ENCODE data around the gene CADPS2.
"Not testable (repeated sequence)": the region's sequence is repeated elsewhere in the genome, so short reads cannot be mapped to it uniquely, and the experiment has no call there.

Gene CADPS2

GRCh38 chr7:122652876-122653275 is 233.4 kb downstream of the CADPS2 start:
- no peak for DNase-seq (ENCODE audit: low spot score in 2 of 2)
- Mint-ChIP-seq H3K36me3 (no peaks in the 10 kb centered on the region), H3K4me1 (no peaks in the 10 kb centered on the region), H3K9me3 (peaks cover 6% of the 10 kb centered on the region), H3K27ac (no peak overlapping the region), H3K4me3 (no peak overlapping the region)
- ATAC-seq, result no peak

GRCh38 chr7:122651451-122651850 is 234.8 kb downstream of the CADPS2 start:
- no peak for DNase-seq (ENCODE audit: low spot score in 2 of 2)
- Mint-ChIP-seq H3K36me3 (no peaks in the 10 kb centered on the region), H3K9me3 (peaks cover 15% of the 10 kb centered on the region), H3K27ac (no peak overlapping the region), H3K4me3 (no peak overlapping the region), H3K4me1 (no peaks in the 10 kb centered on the region)
- ATAC-seq, result no peak

GRCh38 chr7:122643250-122643649 is 243.0 kb downstream of the CADPS2 start:
- Mint-ChIP-seq H3K4me3 (no peak overlapping the region), H3K9me3 (peaks cover 25% of the 10 kb centered on the region)

GRCh38 chr7:122638459-122638858 is 247.8 kb downstream of the CADPS2 start:
- Mint-ChIP-seq H3K27ac (no peak overlapping the region), H3K36me3 (no peaks in the 10 kb centered on the region), H3K9me3 (peaks cover 24% of the 10 kb centered on the region), H3K4me1 (no peaks in the 10 kb centered on the region), H3K4me3 (no peak overlapping the region)
- DNase-seq (ENCODE audit: low spot score in 2 of 2), result no peak
- ATAC-seq, result no peak

More at GRCh38 chr7:122643250-122643649, 243.0 kb downstream of the CADPS2 start:
- DNase-seq (ENCODE audit: low spot score in 2 of 2) (no peak), ATAC-seq (no peak)
- Mint-ChIP-seq H3K27ac (no peak overlapping the region), H3K36me3 (no peaks in the 10 kb centered on the region), H3K4me1 (no peaks in the 10 kb centered on the region)

- H3K4me3 Mint-ChIP-seq, result no peak overlapping the region
- H3K4me1 Mint-ChIP-seq, result no peaks in the 10 kb centered on the region
- DNase-seq (ENCODE audit: low spot score in 2 of 2) (no peak), ATAC-seq (no peak)
- peaks cover 30% of the 10 kb centered on the region for H3K9me3 Mint-ChIP-seq
- H3K36me3 Mint-ChIP-seq, result no peaks in the 10 kb centered on the region
- H3K27ac Mint-ChIP-seq, result no peak overlapping the region
These were observed 248.5 kb downstream of the CADPS2 start for GRCh38 chr7:122637784-122638183.

- not testable (repeated sequence) for H3K27ac Mint-ChIP-seq; ATAC-seq; DNase-seq (ENCODE audit: low spot score in 2 of 2); H3K36me3 Mint-ChIP-seq; H3K4me1 Mint-ChIP-seq; H3K4me3 Mint-ChIP-seq
- H3K9me3 Mint-ChIP-seq, result peaks cover 32% of the 10 kb centered on the region
These were observed 250.8 kb downstream of the CADPS2 start for GRCh38 chr7:122635481-122635880.

GRCh38 chr7:122633472-122633871 is 252.8 kb downstream of the CADPS2 start:
- Mint-ChIP-seq H3K9me3 (peaks cover 25% of the 10 kb centered on the region), H3K36me3 (no peaks in the 10 kb centered on the region), H3K27ac (no peak overlapping the region), H3K4me1 (no peaks in the 10 kb centered on the region), H3K4me3 (no peak overlapping the region)
- DNase-seq (ENCODE audit: low spot score in 2 of 2), result no peak
- no peak for ATAC-seq

- H3K4me3 Mint-ChIP-seq, result no peak overlapping the region
- H3K27ac Mint-ChIP-seq, result no peak overlapping the region
- H3K36me3 Mint-ChIP-seq, result no peaks in the 10 kb centered on the region
- DNase-seq (ENCODE audit: low spot score in 2 of 2) (no peak), ATAC-seq (no peak)
- no peaks in the 10 kb centered on the region for H3K4me1 Mint-ChIP-seq
- H3K9me3 Mint-ChIP-seq, result peaks cover 30% of the 10 kb centered on the region
These were observed 254.0 kb downstream of the CADPS2 start for GRCh38 chr7:122632238-122632637.

- no peaks in the 10 kb centered on the region for H3K4me1 Mint-ChIP-seq
- H3K36me3 Mint-ChIP-seq, result no peaks in the 10 kb centered on the region
- peaks cover 23% of the 10 kb centered on the region for H3K9me3 Mint-ChIP-seq
- DNase-seq (ENCODE audit: low spot score in 2 of 2), result no peak
- no peak overlapping the region for H3K27ac Mint-ChIP-seq
- ATAC-seq, result no peak
- H3K4me3 Mint-ChIP-seq, result no peak overlapping the region
These were observed 256.8 kb downstream of the CADPS2 start for GRCh38 chr7:122629412-122629953.

- H3K27ac Mint-ChIP-seq, result no peak overlapping the region
- ATAC-seq, result no peak
- H3K9me3 Mint-ChIP-seq, result peaks cover 25% of the 10 kb centered on the region
- no peaks in the 10 kb centered on the region for H3K36me3 Mint-ChIP-seq
- H3K4me3 Mint-ChIP-seq, result no peak overlapping the region
- DNase-seq (ENCODE audit: low spot score in 2 of 2), result no peak
- no peaks in the 10 kb centered on the region for H3K4me1 Mint-ChIP-seq
These were observed 257.4 kb downstream of the CADPS2 start for GRCh38 chr7:122628651-122629411.

- Mint-ChIP-seq H3K4me1 (no peaks in the 10 kb centered on the region), H3K4me3 (no peak overlapping the region), H3K36me3 (no peaks in the 10 kb centered on the region), H3K27ac (no peak overlapping the region), H3K9me3 (peaks cover 17% of the 10 kb centered on the region)
- DNase-seq (ENCODE audit: low spot score in 2 of 2) (no peak), ATAC-seq (no peak)
These were observed 259.5 kb downstream of the CADPS2 start for GRCh38 chr7:122626785-122627184.

GRCh38 chr7:122622682-122623081 is 263.6 kb downstream of the CADPS2 start:
- H3K4me1 Mint-ChIP-seq, result no peaks in the 10 kb centered on the region
- H3K27ac Mint-ChIP-seq, result no peak overlapping the region
- H3K9me3 Mint-ChIP-seq, result peaks cover 8% of the 10 kb centered on the region
- no peaks in the 10 kb centered on the region for H3K36me3 Mint-ChIP-seq
- ATAC-seq (no peak), DNase-seq (ENCODE audit: low spot score in 2 of 2) (no peak)
- H3K4me3 Mint-ChIP-seq, result no peak overlapping the region

GRCh38 chr7:122619664-122620063 is 266.6 kb downstream of the CADPS2 start:
- no peaks in the 10 kb centered on the region for H3K36me3 Mint-ChIP-seq
- DNase-seq (ENCODE audit: low spot score in 2 of 2), result no peak
- ATAC-seq, result no peak
- peaks cover 3% of the 10 kb centered on the region for H3K9me3 Mint-ChIP-seq
- no peaks in the 10 kb centered on the region for H3K4me1 Mint-ChIP-seq
- no peak overlapping the region for H3K27ac Mint-ChIP-seq
- H3K4me3 Mint-ChIP-seq, result no peak overlapping the region

- no peaks in the 10 kb centered on the region for H3K4me1 Mint-ChIP-seq
- no peak overlapping the region for H3K27ac Mint-ChIP-seq
- DNase-seq (ENCODE audit: low spot score in 2 of 2) (no peak), ATAC-seq (no peak)
- no peaks in the 10 kb centered on the region for H3K36me3 Mint-ChIP-seq
- no peaks in the 10 kb centered on the region for H3K9me3 Mint-ChIP-seq
- no peak overlapping the region for H3K4me3 Mint-ChIP-seq
These were observed 267.6 kb downstream of the CADPS2 start for GRCh38 chr7:122618585-122619189.

GRCh38 chr7:122616951-122617350 is 269.3 kb downstream of the CADPS2 start:
- no peak for DNase-seq (ENCODE audit: low spot score in 2 of 2)
- no peaks in the 10 kb centered on the region for H3K36me3 Mint-ChIP-seq
- peaks cover 3% of the 10 kb centered on the region for H3K9me3 Mint-ChIP-seq
- no peak overlapping the region for H3K4me3 Mint-ChIP-seq
- no peak for ATAC-seq
- no peaks in the 10 kb centered on the region for H3K4me1 Mint-ChIP-seq
- no peak overlapping the region for H3K27ac Mint-ChIP-seq

GRCh38 chr7:122605929-122606328 is 280.3 kb downstream of the CADPS2 start:
- ATAC-seq (no peak), DNase-seq (ENCODE audit: low spot score in 2 of 2) (no peak)
- Mint-ChIP-seq H3K4me3 (no peak overlapping the region), H3K9me3 (peaks cover 4% of the 10 kb centered on the region), H3K36me3 (no peaks in the 10 kb centered on the region), H3K27ac (no peak overlapping the region), H3K4me1 (no peaks in the 10 kb centered on the region)
